Activated CD8-positive, alpha-beta memory T cell treated with anti-CD3 and anti-CD28 coated beads for 4 hours (primary cell): ENCODE measurements around the gene YWHAE.
"Not testable (repeated sequence)": the region's sequence is repeated elsewhere in the genome, so short reads cannot be mapped to it uniquely, and the experiment has no call there.

Source experiments
- DNase-seq, 2 donors: peaks; one replicate each; pipeline ENCODE4 v3.0.0-alpha.2; 2020; ENCODE audit warnings: low read depth in 2 of 2

YWHAE gene

GRCh38 chr17:1412185-1413110 is 12.4 kb upstream of the YWHAE start:
- DNase-seq = no peak

GRCh38 chr17:1402262-1402586 is 2.2 kb upstream of the YWHAE start:
- DNase-seq = no peak

- DNase-seq = peak in 1 of 2 donors; percentile 19
Observed at GRCh38 chr17:1398931-1399678, 917 bp downstream of the YWHAE start.

DNA sequence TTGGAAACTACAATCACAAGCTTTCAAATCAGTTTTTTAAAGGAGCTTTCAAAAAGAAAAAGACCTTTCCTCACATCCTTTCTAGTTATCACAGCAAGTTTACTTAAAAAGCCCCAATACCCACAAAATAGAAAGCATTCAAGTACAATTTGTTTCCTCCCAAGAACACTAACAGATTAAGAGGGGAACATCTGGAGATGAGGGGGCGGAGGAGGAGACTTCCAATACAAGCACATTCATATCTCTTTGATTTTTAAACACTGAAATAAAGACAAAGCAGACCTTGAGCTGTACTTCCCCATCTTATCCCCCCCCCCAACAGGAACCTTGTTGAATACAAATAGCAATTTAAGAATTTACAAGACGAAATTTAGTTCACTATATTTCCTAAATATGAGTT is 2.0 kb downstream of the YWHAE start:
- DNase-seq = no peak

- DNase-seq = not testable (repeated sequence)
Observed at GRCh38 chr17:1395876-1396665, 4.0 kb downstream of the YWHAE start.

DNA sequence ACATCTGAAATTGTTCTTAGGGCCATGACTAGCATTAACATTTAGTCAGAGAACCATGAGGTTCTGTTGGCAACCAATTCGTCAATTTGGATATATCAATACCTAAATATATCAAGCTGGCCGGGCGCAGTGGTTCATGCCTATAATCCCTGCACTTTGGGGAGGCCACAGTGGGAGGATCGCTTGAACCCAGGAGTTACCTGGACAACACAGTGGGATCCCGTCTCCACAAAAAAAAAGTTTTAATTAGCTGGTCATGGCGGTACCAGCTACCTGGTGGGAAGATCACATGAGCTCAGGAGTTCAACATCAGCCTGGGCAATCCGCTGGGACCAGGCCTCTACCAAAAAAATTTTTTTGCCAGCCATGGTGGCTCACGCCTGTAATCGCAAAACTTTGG is 8.4 kb downstream of the YWHAE start:
- no peak for DNase-seq

- no peak for DNase-seq
Observed at GRCh38 chr17:1390432-1391367, 9.3 kb downstream of the YWHAE start.

- not testable (repeated sequence) for DNase-seq
Observed at GRCh38 chr17:1387490-1388227, 12.4 kb downstream of the YWHAE start.

DNA sequence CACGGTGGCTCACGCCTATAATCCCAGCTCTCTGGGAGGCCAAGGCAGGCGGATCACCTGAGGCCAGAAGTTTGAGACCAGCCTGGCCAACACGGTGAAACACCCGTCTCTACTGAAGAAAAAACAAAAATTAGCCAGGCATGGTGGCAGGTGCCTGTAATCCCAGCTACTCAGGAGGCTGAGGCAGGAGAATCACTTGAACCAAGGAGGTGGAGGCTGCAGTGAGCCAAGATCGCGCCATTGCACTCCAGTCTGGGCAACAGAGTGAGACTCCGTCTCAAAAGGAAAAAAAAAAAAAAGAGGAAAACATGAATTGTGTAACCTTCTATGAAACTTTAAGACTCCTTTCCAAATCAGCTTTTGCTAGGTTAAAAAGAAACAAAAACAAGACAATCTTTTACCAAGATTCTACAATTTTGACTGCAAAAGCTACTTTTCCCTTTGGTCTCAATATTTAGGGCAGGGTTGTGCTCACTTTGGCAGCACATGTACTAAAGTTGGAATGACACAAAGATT is 13.3 kb downstream of the YWHAE start:
- not testable (repeated sequence) for DNase-seq

GRCh38 chr17:1386265-1386664 is 13.8 kb downstream of the YWHAE start:
- DNase-seq = no peak

DNA sequence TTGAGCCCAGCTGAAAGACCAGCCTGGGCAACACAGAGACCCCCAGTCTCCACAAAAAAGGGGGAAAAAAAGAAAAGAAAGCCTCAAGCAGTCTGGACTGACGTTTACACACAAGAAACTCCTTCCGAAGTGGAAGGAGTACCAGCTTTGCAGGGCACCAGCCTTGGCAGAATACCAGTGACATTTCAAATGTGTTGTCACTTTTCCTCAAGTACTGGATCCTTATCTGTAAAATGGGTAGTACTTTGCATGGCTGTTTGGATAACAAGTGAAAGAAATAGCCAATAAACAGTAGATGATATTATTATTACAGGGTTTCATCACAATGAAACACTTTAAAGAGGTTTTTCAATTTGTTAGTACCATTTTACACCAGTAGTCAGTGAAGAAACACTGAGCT is 14.2 kb downstream of the YWHAE start:
- DNase-seq = no peak

DNA sequence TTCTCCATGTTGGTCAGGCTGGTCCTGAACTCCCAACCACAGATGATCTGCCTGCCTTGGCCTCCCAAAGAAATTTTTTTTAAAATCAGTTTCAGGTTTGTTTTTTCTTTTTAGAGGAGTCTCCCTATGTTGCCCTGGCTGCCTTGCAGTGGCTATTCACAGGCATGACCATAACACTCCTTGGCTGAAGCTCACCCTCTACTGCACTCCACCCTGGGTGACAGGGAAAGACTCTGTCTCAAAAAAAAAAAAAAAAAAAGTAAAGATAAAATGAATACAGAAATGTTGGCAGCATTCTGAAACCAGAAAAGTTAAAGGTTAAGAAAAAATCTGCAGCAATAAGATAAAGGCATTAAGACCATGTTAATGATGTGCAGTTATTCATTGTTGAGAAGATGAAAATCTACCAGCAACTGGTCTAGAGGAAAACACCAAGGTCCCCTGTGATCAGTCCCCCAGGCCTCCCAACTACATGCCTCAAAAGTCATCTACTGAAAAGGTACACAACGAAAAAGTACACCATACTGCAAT is 15.1 kb downstream of the YWHAE start:
- no peak for DNase-seq

GRCh38 chr17:1379930-1380313 is 20.1 kb downstream of the YWHAE start:
- no peak for DNase-seq

DNA sequence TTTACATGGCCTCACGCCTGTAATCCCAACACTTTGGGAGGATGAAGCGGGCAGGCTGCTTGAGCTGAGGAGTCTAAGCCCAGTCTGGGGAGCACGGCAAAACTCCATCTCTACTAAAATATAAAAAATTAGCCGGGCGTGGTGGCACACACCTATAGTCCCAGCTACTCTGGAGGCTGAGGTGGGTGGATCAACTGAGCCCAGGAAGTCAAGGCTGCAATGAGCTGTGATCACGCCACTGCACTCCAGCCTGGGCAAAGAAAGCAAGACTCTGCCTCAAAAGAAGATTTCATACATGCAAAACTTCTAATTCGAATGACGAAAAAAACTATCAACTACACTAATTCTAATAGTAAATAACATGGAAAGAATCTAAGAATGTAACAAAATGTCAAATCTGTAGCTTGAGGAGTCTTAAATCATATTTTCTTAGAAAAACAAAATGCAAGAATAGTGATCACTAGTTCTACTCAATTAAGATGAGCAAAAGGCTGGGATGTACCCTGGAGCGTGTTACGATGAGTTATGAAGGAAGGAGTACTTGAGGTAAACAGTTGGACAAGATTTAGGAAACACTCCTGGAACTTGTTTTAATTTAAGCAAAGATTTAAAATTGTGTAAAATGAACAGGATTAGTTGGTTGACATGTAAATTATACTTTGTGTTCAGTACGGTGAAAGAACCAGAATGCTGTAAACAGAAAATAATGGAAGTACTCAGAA is 20.7 kb downstream of the YWHAE start:
- no peak for DNase-seq

DNA sequence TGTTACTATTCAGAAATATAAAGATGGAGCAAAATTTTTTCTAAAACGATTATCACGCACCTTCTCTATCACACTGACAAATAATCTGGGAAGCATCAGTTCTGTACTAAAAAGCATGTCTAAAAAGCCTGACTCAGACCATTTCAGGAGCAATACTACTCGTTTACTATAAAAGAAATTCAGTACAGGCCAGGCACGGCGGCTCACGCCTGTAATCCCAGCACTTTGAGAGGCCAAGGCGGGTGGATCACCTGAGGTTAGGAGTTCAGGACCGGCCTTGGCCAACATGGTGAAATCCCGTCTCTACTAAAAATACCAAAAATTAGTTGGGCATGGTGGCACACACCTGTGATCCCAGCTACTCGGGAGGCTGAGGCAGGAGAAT is 21.6 kb downstream of the YWHAE start:
- not testable (repeated sequence) for DNase-seq

DNA sequence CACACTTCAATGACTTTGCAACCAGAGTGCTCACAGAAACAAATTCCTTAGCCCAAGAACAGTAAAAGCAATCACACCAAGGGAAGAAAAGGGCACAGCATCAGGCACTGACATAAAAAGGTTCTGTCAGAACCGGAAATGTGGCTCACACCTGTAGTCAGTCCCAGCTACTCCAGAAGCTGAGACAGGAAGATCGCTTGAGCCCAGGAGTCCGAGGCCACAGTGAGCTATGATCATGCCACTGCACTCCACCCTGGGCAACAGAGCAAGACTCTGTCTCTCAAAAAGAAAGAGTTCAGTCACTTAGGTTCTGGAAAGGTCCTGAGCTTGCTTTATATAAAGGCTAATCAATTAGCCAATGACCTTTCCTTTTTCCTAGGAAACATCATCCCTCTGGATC is 22.7 kb downstream of the YWHAE start:
- DNase-seq = no peak

- DNase-seq = no peak
Observed at GRCh38 chr17:1376061-1376460, 24.0 kb downstream of the YWHAE start.

GRCh38 chr17:1375615-1376014 is 24.4 kb downstream of the YWHAE start:
- DNase-seq = no peak

DNA sequence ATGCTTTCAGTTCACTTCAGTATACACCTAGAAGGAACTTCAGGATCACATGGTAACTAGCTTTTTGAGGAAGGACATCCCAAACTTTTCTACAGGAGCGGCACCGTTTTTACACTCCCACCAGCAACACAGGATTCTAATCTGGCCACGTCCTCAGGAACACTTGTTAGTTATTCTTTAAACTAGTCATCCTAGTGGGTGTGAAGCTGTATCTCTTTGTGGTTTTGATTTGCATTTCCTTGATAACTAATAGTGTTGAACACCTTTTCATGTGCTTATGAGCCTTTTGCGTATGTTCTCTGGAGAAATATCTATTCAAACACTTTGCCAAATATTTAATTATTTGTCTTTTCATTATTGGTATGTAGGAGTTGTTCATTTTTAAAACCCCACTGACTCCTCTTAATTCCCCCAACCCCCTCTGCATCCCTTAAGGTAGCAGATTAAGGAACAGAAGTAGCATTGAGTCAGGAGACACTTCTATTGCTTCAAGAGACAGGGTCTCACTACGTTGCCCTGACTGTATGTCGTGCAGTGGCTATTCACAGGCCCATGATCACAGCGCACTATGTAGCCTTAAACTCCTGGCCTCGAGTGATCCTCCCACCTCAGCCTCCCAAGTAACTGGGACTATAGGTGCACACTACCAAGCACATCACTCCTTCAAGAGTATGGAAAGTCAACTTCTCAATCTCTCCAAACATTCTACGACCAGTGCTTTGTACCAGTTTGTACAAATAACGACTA is 25.4 kb downstream of the YWHAE start:
- no peak for DNase-seq
